HG03354 (cell line): ENCODE measurements around the gene ACIN1.
"Not testable (repeated sequence)": the region's sequence is repeated elsewhere in the genome, so short reads cannot be mapped to it uniquely, and the experiment has no call there.

Experiments
- ATAC-seq: cut with Tn5 transposase; IDR thresholded peaks from one replicate; pipeline ENCODE4 v1.9.1; 2021; ENCODE audit warnings: mild to moderate bottlenecking; ENCODE audit not compliant: unreplicated experiment, poor library complexity, severe bottlenecking

ACIN1 gene

GRCh38 chr14:23028799-23029198 is 66.1 kb downstream of the ACIN1 start:
- ATAC-seq = no peak

- ATAC-seq = no peak
Measured at GRCh38 chr14:23025151-23025814, 69.7 kb downstream of the ACIN1 start.

GRCh38 chr14:23024612-23025075 is 70.3 kb downstream of the ACIN1 start:
- no peak for ATAC-seq

GRCh38 chr14:23023795-23024152 is 71.2 kb downstream of the ACIN1 start:
- ATAC-seq = no peak

- no peak for ATAC-seq
Measured at GRCh38 chr14:23023022-23023794, 71.7 kb downstream of the ACIN1 start.

GRCh38 chr14:23021889-23022442 is 73.0 kb downstream of the ACIN1 start:
- ATAC-seq = no peak

GRCh38 chr14:23021434-23021833 is 73.5 kb downstream of the ACIN1 start:
- ATAC-seq = no peak

- no peak for ATAC-seq
Measured at GRCh38 chr14:23020143-23021128, 74.5 kb downstream of the ACIN1 start.

GRCh38 chr14:23018107-23018506 is 76.8 kb downstream of the ACIN1 start:
- ATAC-seq = no peak

GRCh38 chr14:23017091-23017490 is 77.8 kb downstream of the ACIN1 start:
- no peak for ATAC-seq

- ATAC-seq = no peak
Measured at GRCh38 chr14:23015618-23016017, 79.3 kb downstream of the ACIN1 start.

GRCh38 chr14:23013749-23014054 is 81.2 kb downstream of the ACIN1 start:
- ATAC-seq = not testable (repeated sequence)

- ATAC-seq = no peak
Measured at GRCh38 chr14:23013054-23013748, 81.7 kb downstream of the ACIN1 start.

- peak; percentile 32 for ATAC-seq
Measured at GRCh38 chr14:23009939-23010726, 84.8 kb downstream of the ACIN1 start, which contains the start of gene C14orf93. Gene C14orf93, minus strand, starts transcription at chr14:23010143. Its CDS starts 11,120 bp downstream, at chr14:22999023.

- ATAC-seq = no peak
Measured at GRCh38 chr14:23009483-23009938, 85.4 kb downstream of the ACIN1 start.

GRCh38 chr14:23008831-23009230 is 86.1 kb downstream of the ACIN1 start:
- ATAC-seq = no peak
